Skeletal muscle tissue (tissue), 4 donors: ENCODE measurements around the gene TBCD. TPM values are rescaled to one million over a fixed set of nuclear protein-coding genes. Genes with fewer than 3 reads are reported as not detected.

Experiments used
- H3K27ac ChIP-seq: one replicate; pipeline ENCODE4 v1.7.0; 2013; ENCODE audit warnings: mild to moderate bottlenecking, low read depth, low read length, inconsistent platforms
- H3K27me3 ChIP-seq, 3 donors: one replicate each; pipeline ENCODE4 v1.7.0; 2013; ENCODE audit warnings: low read length in 3 of 3; ENCODE audit not compliant: control insufficient read depth in 3 of 3, insufficient read depth in 3 of 3
- H3K36me3 ChIP-seq, 3 donors: one replicate each; pipeline ENCODE4 v1.7.0; 2013; ENCODE audit warnings: low read length in 3 of 3; ENCODE audit not compliant: control insufficient read depth in 3 of 3, insufficient read depth in 3 of 3
- H3K4me1 ChIP-seq, 3 donors: one replicate each; pipeline ENCODE4 v1.7.0; 2013; ENCODE audit warnings: low read length in 3 of 3, mild to moderate bottlenecking in 3 of 3; ENCODE audit not compliant: control insufficient read depth in 3 of 3, insufficient read depth in 3 of 3
- H3K4me3 ChIP-seq, 3 donors: one replicate each; pipeline ENCODE4 v1.7.0; 2013; ENCODE audit warnings: low read length in 3 of 3
- H3K9ac ChIP-seq, 3 donors: one replicate each; pipeline ENCODE4 v1.7.0; 2013; ENCODE audit warnings: low read length in 3 of 3, mild to moderate bottlenecking in 3 of 3, moderate library complexity in 2 of 3, low read depth in 1 of 3
- H3K9me3 ChIP-seq, 3 donors: one replicate each; pipeline ENCODE4 v1.7.0; 2013; ENCODE audit warnings: low read length in 3 of 3; ENCODE audit not compliant: control insufficient read depth in 3 of 3
- total RNA-seq: library from RNA; depleted of rRNA; stranded (reverse); fragments of >200 nt; gene quantifications from one replicate; pipeline ENCODE4 v1.2.3, GENCODE V29; 2014
- donor health status: Osteomylitis.

Gene TBCD
- total RNA-seq, 1 donor from 2014 or later: 27.1 TPM

DNA sequence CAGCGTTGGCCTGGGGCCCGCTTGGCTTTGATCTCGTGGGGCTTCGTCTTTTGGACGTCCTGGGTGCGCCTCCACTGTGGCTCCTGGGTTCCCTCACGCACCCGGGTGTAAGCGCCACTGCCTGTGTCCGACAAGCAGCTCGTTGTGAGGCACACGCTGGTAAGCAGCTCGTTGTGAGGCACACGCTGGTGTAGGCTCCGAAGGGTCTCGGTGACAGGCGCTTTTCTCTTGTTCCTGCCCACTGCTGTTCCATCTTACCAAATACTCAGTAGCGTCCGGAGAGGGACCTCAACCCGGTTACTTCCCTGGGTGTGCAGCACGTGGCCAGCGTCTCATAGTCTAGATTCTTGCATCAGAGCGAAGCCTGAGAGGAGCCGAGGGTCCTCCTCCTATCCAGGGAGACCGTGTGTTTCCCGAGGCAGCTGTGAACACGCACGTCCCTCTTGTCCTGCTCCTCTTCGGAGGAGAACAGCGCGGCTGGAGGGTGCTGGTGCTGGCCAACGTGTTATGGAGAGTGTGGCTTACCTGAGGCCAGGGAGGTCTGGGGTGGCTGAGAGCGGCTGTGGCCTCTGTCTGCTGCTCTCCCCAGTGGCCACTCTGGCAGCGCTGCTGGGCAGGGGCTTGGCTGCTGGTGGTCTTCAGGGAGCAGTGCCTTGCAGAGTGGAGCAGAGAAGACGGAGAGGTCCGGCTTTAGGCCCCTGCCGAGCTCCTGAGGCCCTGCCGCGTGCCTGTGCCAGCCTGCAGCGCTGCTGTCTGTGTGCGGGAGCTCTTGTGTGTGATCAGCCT, 120.1 kb downstream of the TBCD start:
- no peaks in the 10 kb centered on the region for H3K27me3 ChIP-seq
- H3K36me3 ChIP-seq: peaks cover 12 to 14% (median 13%) of the 10 kb centered on the region in 3 donors
- H3K9me3 ChIP-seq: no peaks in the 10 kb centered on the region
- H3K27ac ChIP-seq: peak overlapping the region; percentile 66
- no peak overlapping the region for H3K9ac ChIP-seq
- H3K4me1 ChIP-seq: peaks cover 14 to 30% (median 28%) of the 10 kb centered on the region in 3 donors
- H3K4me3 ChIP-seq: no peak overlapping the region

DNA sequence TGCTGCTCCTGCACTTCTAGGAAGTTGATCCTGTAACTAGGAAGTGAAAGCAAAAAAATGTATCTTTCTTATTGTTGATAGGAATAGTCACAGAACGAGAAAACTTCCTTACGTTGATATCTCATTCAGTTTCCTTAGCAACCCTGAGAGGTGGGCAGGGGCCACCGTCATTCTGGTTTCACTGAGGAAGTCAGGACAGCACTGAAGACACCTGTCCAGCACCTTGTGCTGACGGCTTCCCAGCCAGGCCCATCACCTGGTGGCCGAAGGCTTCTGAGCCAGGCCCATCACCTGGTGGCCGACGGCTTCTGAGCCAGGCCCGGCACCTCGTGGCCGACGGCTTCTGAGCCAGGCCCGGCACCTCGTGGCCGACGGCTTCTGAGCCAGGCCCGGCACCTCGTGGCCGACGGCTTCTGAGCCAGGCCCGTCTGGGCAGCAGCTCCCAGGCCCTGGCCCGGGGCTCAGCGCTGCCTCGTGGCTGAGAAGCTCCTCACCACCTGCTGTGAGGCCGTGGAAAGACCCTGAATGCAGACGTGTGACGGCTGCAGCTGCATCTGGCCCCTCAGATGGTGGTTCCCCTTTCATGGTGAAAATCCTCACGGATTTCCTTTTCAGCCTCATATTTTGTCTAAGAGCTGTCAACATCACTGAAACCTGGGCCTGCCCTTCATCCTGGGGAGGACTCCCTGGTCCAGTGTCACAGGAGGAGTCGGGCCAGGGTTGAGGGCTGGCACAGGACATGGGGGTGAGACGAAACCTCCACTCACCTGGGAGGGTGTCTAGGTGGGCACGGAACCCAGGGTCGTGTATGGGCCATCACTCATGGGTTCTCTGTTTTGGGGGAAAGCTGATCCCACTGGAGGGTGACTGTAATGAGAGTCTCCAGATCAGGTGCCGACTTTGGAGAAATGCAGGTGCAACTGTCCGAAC, 121.0 kb downstream of the TBCD start:
- Histone ChIP-seq H3K9ac (no peak overlapping the region), H3K36me3 (peaks cover 12 to 14% (median 13%) of the 10 kb centered on the region in 3 donors), H3K9me3 (no peaks in the 10 kb centered on the region), H3K27ac (peak overlapping the region; percentile 66), H3K27me3 (no peaks in the 10 kb centered on the region), H3K4me1 (peaks cover 16 to 30% (median 29%) of the 10 kb centered on the region in 3 donors), H3K4me3 (no peak overlapping the region)

DNA sequence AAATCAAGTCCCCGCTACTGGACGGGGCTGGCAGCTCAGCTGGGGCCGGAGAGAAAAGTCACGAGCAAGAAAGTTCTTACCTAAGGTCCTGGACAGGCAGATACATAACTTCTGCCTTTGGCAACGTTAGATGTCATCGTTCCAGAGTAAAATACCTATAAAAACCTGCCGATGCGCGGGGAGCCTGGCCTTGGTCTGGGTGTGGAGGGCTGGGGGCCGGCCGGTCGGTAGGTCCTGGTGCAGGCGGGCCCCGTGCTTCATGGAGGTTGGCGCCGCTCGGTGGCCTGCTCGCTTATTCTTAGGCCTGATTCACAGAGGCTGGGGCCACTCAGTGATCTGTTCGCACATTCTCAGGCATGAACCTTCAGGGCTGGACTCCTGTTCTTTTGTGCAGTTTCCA, 121.7 kb downstream of the TBCD start:
- no peak overlapping the region for H3K27ac ChIP-seq
- peaks cover 12 to 14% (median 13%) of the 10 kb centered on the region in 3 donors for H3K36me3 ChIP-seq
- H3K4me1 ChIP-seq: peaks cover 16 to 33% (median 31%) of the 10 kb centered on the region in 3 donors
- H3K4me3 ChIP-seq: no peak overlapping the region
- H3K9ac ChIP-seq: no peak overlapping the region
- H3K9me3 ChIP-seq: no peaks in the 10 kb centered on the region
- H3K27me3 ChIP-seq: no peaks in the 10 kb centered on the region

DNA sequence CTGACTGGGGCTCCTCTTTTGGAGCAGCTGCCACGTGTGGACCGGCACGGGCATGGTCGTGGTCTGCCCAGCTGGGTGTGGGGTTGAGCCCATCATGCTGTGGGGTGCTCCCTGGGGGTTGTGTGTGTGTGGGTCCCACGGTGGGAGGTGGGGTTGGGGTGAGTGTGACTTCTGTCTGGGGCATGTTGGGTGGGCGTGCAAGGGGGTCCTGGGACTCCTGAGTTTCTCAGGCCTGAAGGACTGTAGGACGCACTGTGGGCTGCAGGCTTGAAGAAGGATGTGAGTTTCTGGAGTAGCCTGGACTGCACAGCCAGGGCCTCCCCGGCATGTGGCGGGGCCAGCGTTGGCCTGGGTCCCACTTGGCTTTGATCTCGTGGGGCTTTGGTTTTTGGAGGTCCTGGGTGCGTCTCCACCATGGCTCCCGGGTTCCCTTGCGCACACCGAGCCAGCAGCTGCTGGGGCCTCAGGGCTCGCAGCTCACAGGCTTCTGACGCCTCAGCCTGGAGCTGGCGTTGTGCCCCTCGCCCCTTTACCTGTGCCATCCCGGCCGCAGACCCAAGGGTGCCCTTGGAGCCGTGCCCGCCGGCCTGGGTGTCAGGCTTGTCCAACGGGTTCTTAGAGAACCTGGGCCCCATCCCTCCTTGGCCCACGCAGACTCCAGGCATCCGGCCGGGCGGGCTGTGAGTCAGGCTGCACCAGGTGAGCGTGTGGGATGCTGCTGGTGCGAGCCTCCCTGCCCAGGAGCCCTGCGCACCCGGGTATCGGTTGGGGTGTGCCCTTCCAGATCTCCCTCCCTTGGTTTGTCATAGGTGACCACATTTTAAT, 122.4 kb downstream of the TBCD start:
- no peak overlapping the region for H3K27ac ChIP-seq
- H3K4me1 ChIP-seq: peaks cover 16 to 35% (median 33%) of the 10 kb centered on the region in 3 donors
- H3K9me3 ChIP-seq: no peaks in the 10 kb centered on the region
- peaks cover 12 to 14% (median 13%) of the 10 kb centered on the region in 3 donors for H3K36me3 ChIP-seq
- H3K27me3 ChIP-seq: no peaks in the 10 kb centered on the region
- H3K9ac ChIP-seq: no peak overlapping the region
- H3K4me3 ChIP-seq: no peak overlapping the region

DNA sequence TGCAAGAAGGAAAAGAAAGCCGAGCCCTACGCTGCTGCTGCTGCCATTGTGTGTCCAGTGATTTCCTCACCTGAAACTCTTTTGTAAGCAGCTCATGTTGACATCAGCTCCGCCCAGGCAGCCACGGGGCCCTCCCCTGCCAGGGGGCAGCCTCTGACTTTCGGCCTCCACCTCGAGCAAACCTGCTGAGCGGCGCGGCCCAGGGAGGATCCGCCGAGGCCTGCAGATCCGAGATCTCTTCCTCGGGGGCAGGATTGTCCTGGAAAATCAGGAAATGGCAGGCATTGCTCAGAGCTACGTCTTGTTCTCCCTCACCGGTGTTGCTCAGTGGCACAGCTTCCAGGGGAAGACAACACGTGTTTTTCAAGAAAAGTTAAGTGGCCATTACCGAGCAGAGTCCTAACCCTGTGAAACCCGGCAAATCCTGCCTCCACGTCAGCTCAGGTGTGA, 123.6 kb downstream of the TBCD start:
- Histone ChIP-seq H3K9me3 (no peaks in the 10 kb centered on the region), H3K27me3 (no peaks in the 10 kb centered on the region), H3K4me1 (peaks cover 21 to 43% (median 32%) of the 10 kb centered on the region in 3 donors), H3K36me3 (peaks cover 6 to 10% (median 9%) of the 10 kb centered on the region in 3 donors), H3K9ac (no peak overlapping the region), H3K4me3 (no peak overlapping the region), H3K27ac (no peak overlapping the region)

DNA sequence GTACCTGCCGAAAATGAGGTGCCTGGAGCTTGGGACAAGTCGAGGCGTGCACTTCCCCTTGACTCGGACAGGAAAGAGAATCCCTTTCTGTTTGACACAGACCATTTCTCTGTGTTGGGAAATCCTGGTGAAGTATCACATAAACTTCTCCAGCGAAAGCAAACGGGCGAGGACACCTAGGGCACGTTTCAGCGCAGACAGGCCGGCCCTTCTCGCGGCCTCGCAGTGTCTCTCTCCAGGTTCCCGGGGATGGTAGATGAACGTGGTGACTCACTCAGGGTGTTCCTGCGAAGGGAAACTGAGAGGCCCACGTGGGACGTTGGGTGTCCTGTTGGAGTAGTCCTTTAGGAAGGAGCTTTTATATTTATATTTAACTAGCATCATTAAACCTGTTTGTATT, 124.3 kb downstream of the TBCD start:
- Histone ChIP-seq H3K27me3 (no peaks in the 10 kb centered on the region), H3K27ac (peak overlapping the region; percentile 70), H3K9me3 (no peaks in the 10 kb centered on the region), H3K9ac (peak overlapping the region in 2 of 3 donors; percentile 51 to 52), H3K36me3 (peaks cover 2 to 6% (median 3%) of the 10 kb centered on the region in 3 donors), H3K4me3 (peak overlapping the region in 1 of 3 donors; percentile 30), H3K4me1 (peaks cover 23 to 45% (median 36%) of the 10 kb centered on the region in 3 donors)

DNA sequence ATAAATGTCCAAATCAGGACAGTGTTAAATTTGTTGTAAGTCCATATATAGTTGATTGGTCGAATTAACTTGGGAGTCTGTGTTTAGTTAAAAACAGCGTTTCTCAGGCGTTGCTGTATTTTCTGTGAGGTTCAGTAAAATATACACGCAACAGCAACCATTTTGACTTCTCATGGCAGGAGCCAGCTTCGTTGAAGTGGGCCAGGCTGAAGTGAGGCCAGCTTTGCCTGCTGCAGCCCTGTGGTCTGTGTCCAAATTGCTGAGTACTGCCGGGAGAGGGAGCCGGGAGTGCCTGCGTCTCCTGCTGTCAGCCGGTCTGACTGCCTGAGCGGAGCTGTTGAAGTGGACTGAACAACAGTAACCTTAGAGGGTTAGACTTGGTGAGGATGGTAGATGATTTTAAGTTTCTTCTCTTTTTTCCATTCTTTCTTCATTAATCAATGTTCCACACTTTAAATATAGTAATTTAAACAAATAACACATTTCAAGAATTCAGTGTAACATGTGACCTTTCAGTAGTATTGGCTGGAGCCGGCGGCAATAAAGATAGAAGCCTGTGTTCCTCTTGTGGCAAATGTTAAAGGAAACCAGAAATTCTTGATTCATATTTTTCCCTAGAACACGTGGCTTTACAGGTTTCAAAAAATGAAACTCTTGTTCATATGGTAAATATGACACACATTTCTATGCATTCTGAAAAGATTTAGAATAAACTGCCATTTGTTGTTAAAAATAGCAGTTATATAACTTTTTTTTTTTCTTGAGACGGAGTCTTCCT, 124.9 kb downstream of the TBCD start:
- H3K27ac ChIP-seq: peak overlapping the region; percentile 70
- H3K36me3 ChIP-seq: peaks cover 0 to 4% (median under 1%) of the 10 kb centered on the region in 3 donors
- peaks cover 24 to 46% (median 40%) of the 10 kb centered on the region in 3 donors for H3K4me1 ChIP-seq
- H3K9ac ChIP-seq: peak overlapping the region; percentile 46 to 52 (median 51)
- no peaks in the 10 kb centered on the region for H3K27me3 ChIP-seq
- peak overlapping the region; percentile 14 to 43 (median 15) for H3K4me3 ChIP-seq
- no peaks in the 10 kb centered on the region for H3K9me3 ChIP-seq

DNA sequence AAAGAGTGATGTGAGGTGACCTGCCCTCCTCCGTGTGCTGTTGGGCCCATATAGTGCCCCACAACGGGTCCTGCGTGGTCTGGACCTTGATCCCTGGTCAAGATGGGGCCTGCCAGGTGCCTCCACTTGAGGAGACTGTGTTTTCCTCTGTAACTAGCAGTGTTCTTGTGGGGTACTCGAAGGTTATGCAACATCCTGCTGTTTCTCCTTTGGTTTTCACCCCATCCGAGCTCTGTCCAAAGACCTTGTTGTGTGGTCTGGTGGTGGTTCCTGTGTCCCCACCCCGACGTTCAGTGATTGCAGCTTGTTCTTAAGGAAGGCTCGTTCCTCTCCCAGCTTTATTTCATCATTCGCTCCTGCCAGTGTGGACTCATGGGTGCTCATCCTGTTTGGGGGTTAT, 126.7 kb downstream of the TBCD start:
- Histone ChIP-seq H3K27me3 (no peaks in the 10 kb centered on the region), H3K9ac (no peak overlapping the region), H3K9me3 (no peaks in the 10 kb centered on the region), H3K36me3 (peaks cover 0 to 2% (median 0%) of the 10 kb centered on the region in 3 donors), H3K4me1 (peaks cover 27 to 50% (median 46%) of the 10 kb centered on the region in 3 donors), H3K27ac (no peak overlapping the region), H3K4me3 (no peak overlapping the region)

DNA sequence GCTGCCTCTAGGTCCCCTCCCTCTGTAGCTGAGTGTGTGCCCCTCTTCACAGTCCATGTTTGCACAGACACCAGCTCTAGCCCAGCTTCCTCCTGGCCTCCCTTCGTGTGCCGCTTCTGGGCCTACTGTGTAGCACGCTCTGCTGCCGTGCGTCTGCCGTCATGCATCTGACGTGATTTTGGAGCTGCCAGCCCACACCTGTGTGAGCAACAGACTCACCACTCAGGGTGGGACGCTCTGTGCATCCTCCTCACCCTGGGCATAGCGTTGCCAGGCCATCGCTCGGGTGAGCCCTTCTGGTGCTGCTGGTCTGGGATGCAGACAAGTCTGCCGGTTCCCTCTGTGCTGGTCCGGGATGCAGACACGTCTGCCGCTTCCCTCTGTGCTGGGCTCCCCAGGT, 127.4 kb downstream of the TBCD start:
- Histone ChIP-seq H3K27me3 (no peaks in the 10 kb centered on the region), H3K9ac (peak overlapping the region in 1 of 3 donors; percentile 16), H3K9me3 (no peaks in the 10 kb centered on the region), H3K4me1 (peaks cover 29 to 51% (median 49%) of the 10 kb centered on the region in 3 donors), H3K36me3 (peaks cover 0 to 4% (median 0%) of the 10 kb centered on the region in 3 donors), H3K4me3 (no peak overlapping the region), H3K27ac (no peak overlapping the region)
